GM13976 (cell line): Measurements from ENCODE around the gene BRICD5.

Experiments used
- DNase-seq: peaks from one replicate; pipeline ENCODE4 v3.0.0; 2012; ENCODE audit warnings: low spot score
- CTCF ChIP-seq: IDR thresholded peaks from 2 replicates; pipeline ENCODE4 v1.5.1; 2012; ENCODE audit warnings: borderline replicate concordance, mild to moderate bottlenecking; ENCODE audit not compliant: insufficient read depth; ENCODE audit errors: extremely low read depth, missing control alignments, control extremely low read depth
- in situ Hi-C: fragments of 300-500 bp; cut with MboI; formaldehyde crosslinking; loops from one replicate; pipeline ENCODE4 v1.12.0; 2022; ENCODE audit warnings: low sequenced_read_pairs, mixed read lengths, inconsistent platforms; ENCODE audit not compliant: unreplicated experiment

The BRICD5 gene

DNA sequence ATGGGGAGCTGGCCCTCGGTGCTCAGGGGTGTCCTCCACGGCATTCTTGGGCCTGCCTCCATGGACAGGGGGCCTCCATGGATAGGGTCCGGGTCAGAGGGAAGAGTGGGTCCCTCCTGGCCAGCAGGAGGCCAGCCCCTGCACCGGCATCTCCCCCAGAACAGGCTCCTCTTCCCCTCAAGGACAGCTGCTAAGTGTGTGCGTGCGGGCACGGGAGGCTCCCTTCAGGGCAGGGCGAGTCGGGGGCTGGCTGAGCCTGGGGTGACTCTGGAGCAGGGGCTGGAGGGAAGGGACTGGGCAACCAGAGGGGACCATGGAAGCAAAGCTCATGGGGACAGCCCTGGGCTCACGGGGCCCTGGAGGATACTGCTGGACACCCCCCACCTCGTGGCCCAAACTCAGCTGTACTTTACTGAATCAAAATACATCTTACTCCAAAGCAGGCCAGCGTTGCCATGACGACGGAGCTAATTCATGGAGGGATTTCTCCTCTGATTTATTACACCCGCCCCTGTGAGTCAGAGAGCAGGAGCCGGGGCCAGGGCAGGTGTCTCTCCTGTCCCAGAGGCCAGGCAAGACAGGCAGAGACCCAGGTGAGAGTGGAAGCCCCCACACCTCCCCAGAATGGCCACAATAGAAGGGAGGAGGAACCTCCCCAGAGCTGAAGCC, 16.4 kb downstream of the BRICD5 start:
- in situ Hi-C loops = no loop called here
- no peak for DNase-seq
- TF ChIP-seq CTCF = no peak

DNA sequence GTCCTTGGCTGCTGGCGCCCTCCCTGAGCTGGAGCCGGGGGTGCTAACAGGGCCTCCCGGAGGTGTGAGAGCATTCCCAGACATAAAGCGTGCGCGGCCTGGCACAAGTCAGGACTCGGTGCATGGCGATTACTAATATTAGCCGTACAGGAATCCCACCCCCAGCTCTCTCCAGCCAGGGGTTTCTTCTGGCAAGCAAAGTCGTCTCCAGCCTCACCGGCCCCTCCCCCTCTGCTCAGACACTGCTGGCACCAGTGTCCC, 19.3 kb downstream of the BRICD5 start:
- no peak for TF ChIP-seq CTCF
- DNase-seq = no peak
- in situ Hi-C loops = no loop called here

- no peak for TF ChIP-seq CTCF
- DNase-seq = no peak
- in situ Hi-C loops = no loop called here
Observed at GRCh38 chr16:2190659-2191445, 19.8 kb downstream of the BRICD5 start.

GRCh38 chr16:2190002-2190658, 20.5 kb downstream of the BRICD5 start:
- in situ Hi-C loops = no loop called here
- DNase-seq = no peak
- no peak for TF ChIP-seq CTCF

GRCh38 chr16:2189252-2189893, 21.3 kb downstream of the BRICD5 start:
- TF ChIP-seq CTCF = no peak
- DNase-seq = no peak
- in situ Hi-C loops = no loop called here

DNA sequence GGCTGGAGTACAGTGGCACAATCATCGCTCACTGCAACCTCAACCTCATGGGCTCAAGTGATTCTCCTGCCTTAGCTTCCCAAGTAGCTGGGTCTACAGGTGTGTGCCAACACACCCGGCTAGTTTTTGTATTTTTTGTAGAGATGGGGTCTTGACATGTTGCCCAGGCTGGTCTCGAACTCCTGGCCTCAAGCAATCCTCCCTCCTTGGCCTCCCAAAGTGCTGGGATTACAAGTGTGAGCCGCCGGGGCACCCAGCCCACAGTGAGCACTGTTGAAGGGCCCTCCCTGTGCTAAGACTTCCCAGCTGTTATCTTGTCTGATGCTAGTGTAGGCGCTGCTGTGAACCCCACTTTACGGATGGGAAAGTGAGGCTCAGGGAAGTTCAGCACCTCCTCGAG, 22.3 kb downstream of the BRICD5 start:
- in situ Hi-C loops = no loop called here
- no peak for TF ChIP-seq CTCF
- no peak for DNase-seq
